K562 (cell line): Measurements from ENCODE around the gene GLIS1. TPM values are rescaled to one million over a fixed set of nuclear protein-coding genes. Genes with fewer than 3 reads are reported as not detected.

ENCODE experiments used
- ATAC-seq: fragments of 200-7000 bp; cut with Tn5 transposase; 3 replicates; pipeline ENCODE4 v1.9.1; 2020; ENCODE audit warnings: moderate library complexity
- BruUV-seq: library from RNA; stranded (reverse); fragments of 400-500 nt; replicated peaks from 2 replicates; lab custom pipeline; 2021; lab: Mats Ljungman, UMichigan
- CTCF ChIA-PET: fragments of 300-600 bp; formaldehyde crosslinking; extraction: SDS; loops from one replicate; lab custom pipeline; 2021; ENCODE audit warnings: low intra/inter-chr PET ratio; lab: Yijun Ruan, JAX
- POLR2A ChIA-PET: fragments of 300-600, 350-650 bp; sonication (Branson Sonifier 250); formaldehyde crosslinking; extraction: SDS; loops from one replicate; lab custom pipeline; 2021; ENCODE audit warnings: antibody characterized with exemption, inconsistent platforms; lab: Yijun Ruan, JAX
- DNase-seq, 4 experiments: peaks; one replicate each; pipeline versions ENCODE4 v3.0.0 to v3.0.0-alpha.2; 2011 to 2018; ENCODE audit warnings: low spot score in 3 of 4, mixed read lengths in 3 of 4; ENCODE audit errors: extremely low read depth in 1 of 4
- FAIRE-seq: peaks from 2 replicates; lab custom pipeline; 2011; peaks lifted over from hg19 to GRCh38; lab: Jason Lieb, UNC
- H2AFZ ChIP-seq: 2 replicates; pipeline ENCODE4 v1.6.0; 2011; ENCODE audit warnings: low read depth, low read length, control low read depth, inconsistent platforms
- H3K27ac ChIP-seq: fragments of 200-600 bp; 3 replicates; pipeline ENCODE4 v1.8.0; 2011; ENCODE audit warnings: low read depth, mild to moderate bottlenecking, control low read depth, inconsistent platforms, low read length, moderate library complexity, mixed read lengths; ENCODE audit errors: extremely low read depth
- H3K27me3 ChIP-seq, 2 experiments: fragments of 300-600 bp in 1 of 2; 2 replicates in 1 of 2; 3 replicates in 1 of 2; pipeline versions ENCODE4 v1.6.0 to v1.8.0; 2011; ENCODE audit warnings: inconsistent platforms in 2 of 2, low read length in 2 of 2, mild to moderate bottlenecking in 1 of 2, mixed read lengths in 1 of 2, moderate library complexity in 1 of 2; ENCODE audit not compliant: control insufficient read depth in 2 of 2, insufficient read depth in 2 of 2
- H3K36me3 ChIP-seq: fragments of 300-600 bp; 3 replicates; pipeline ENCODE4 v1.8.0; 2011; ENCODE audit warnings: mild to moderate bottlenecking, low read length, inconsistent platforms; ENCODE audit not compliant: control insufficient read depth, insufficient read depth
- H3K4me1 ChIP-seq, 2 experiments: fragments of 200-600 bp in 1 of 2; replicated peaks in 1 of 2; 2 replicates in 1 of 2; 3 replicates in 1 of 2; pipeline versions ENCODE4 v1.5.1 to v1.8.0; 2011; ENCODE audit warnings: inconsistent platforms in 2 of 2, low read length in 2 of 2, mild to moderate bottlenecking in 1 of 2, mixed read lengths in 1 of 2, moderate library complexity in 1 of 2; ENCODE audit not compliant: control insufficient read depth in 2 of 2, insufficient read depth in 2 of 2
- H3K4me2 ChIP-seq: 2 replicates; pipeline ENCODE4 v1.6.1; 2011; ENCODE audit warnings: low read length, control low read depth, inconsistent platforms, mixed read lengths; ENCODE audit not compliant: insufficient read depth
- H3K4me3 ChIP-seq: fragments of 200-600 bp; sonication (generic), shearing (Covaris generic); 2 replicates; pipeline ENCODE4 v1.5.1; 2016; ENCODE audit warnings: control low read depth, inconsistent platforms
- H3K79me2 ChIP-seq: fragments of 200-600 bp; 3 replicates; pipeline ENCODE4 v1.8.0; 2011; ENCODE audit warnings: low read length, inconsistent platforms; ENCODE audit not compliant: control insufficient read depth, insufficient read depth
- H3K9ac ChIP-seq, 2 experiments: 2 replicates each; pipeline versions ENCODE4 v1.6.0 to v1.6.1; 2011; ENCODE audit warnings: low read depth in 2 of 2, low read length in 2 of 2, control low read depth in 1 of 2, inconsistent platforms in 1 of 2, mild to moderate bottlenecking in 1 of 2, mixed read lengths in 1 of 2; ENCODE audit not compliant: insufficient read depth in 1 of 2
- H3K9me1 ChIP-seq: one replicate; pipeline ENCODE4 v1.6.0; 2011; ENCODE audit warnings: inconsistent platforms, mild to moderate bottlenecking, low read length, moderate library complexity; ENCODE audit not compliant: control insufficient read depth, insufficient read depth
- H3K9me3 ChIP-seq: replicated peaks from 2 replicates; pipeline ENCODE4 v1.5.1; 2011; ENCODE audit warnings: low read depth, low read length, inconsistent platforms; ENCODE audit not compliant: control insufficient read depth, insufficient read depth
- H4K20me1 ChIP-seq: replicated peaks from 2 replicates; pipeline ENCODE4 v1.6.1; 2011; ENCODE audit warnings: low read length, inconsistent platforms, mixed read lengths; ENCODE audit not compliant: control insufficient read depth, insufficient read depth
- BMI1 ChIP-seq: fragments of 150-350 bp; IDR thresholded peaks from 2 replicates; pipeline ENCODE4 v1.6.1; 2014; ENCODE audit warnings: low read length
- FOS ChIP-seq: IDR thresholded peaks from 3 replicates; pipeline ENCODE4 v1.6.1; 2011; ENCODE audit not compliant: insufficient read length; ENCODE audit errors: extremely low read depth
- FOXJ3 ChIP-seq: sonication (generic); formaldehyde crosslinking; IDR thresholded peaks from 2 replicates; pipeline ENCODE4 v1.4.0; 2020; ENCODE audit warnings: mild to moderate bottlenecking, missing genetic modification reagents
- FOXK2 ChIP-seq, 2 experiments: fragments of 450-650 bp; IDR thresholded peaks in 1 of 2; conservative IDR thresholded peaks in 1 of 2; 2 replicates each; pipeline ENCODE4 v1.6.1; 2016; ENCODE audit warnings: low read depth in 2 of 2, mild to moderate bottlenecking in 1 of 2
- FOXM1 ChIP-seq, 2 experiments: fragments of 450-650 bp in 1 of 2; sonication (generic) in 1 of 2; formaldehyde crosslinking in 1 of 2; IDR thresholded peaks; 2 replicates each; pipeline versions ENCODE4 v1.6.1 to v1.9.0; 2017 to 2022; ENCODE audit warnings: low read depth in 2 of 2, mild to moderate bottlenecking in 2 of 2, missing genetic modification reagents in 1 of 2, moderate library complexity in 1 of 2
- KLF6 ChIP-seq: fragments of 250-450 bp; sonication (Bioruptor Pico); IDR thresholded peaks from 2 replicates; pipeline ENCODE4 v1.4.0; 2020; ENCODE audit warnings: mild to moderate bottlenecking, moderate library complexity, borderline replicate concordance
- MTA1 ChIP-seq: fragments of 450-650 bp; IDR thresholded peaks from 2 replicates; pipeline ENCODE4 v1.6.1; 2017; ENCODE audit warnings: borderline replicate concordance
- NONO ChIP-seq, 2 experiments: fragments of 200-400 bp in 1 of 2; fragments of 450-650 bp in 1 of 2; formaldehyde crosslinking in 1 of 2; IDR thresholded peaks; 2 replicates each; pipeline ENCODE4 v1.6.1; 2017; ENCODE audit warnings: low read depth in 2 of 2, mild to moderate bottlenecking in 2 of 2, moderate library complexity in 2 of 2, low read length in 1 of 2
- RAD21 ChIP-seq, 2 experiments: fragments of 250-450 bp in 1 of 2; fragments of 450-650 bp in 1 of 2; sonication (Bioruptor Pico) in 1 of 2; formaldehyde crosslinking in 1 of 2; IDR thresholded peaks in 1 of 2; conservative IDR thresholded peaks in 1 of 2; 2 replicates each; pipeline versions ENCODE4 v1.4.0 to v1.8.0; 2020 to 2022; ENCODE audit warnings: mild to moderate bottlenecking in 2 of 2, moderate library complexity in 1 of 2
- SREBF1 ChIP-seq: fragments of 150-350 bp; IDR thresholded peaks from 2 replicates; pipeline ENCODE4 v1.6.1; 2014; ENCODE audit warnings: antibody characterized with exemption, low read depth, low read length, borderline replicate concordance
- TCFL5 ChIP-seq: fragments of 250-450 bp; sonication (Bioruptor Pico); conservative IDR thresholded peaks from 2 replicates; pipeline ENCODE4 v1.6.1; 2021; ENCODE audit warnings: mild to moderate bottlenecking, moderate library complexity, matching md5 sums
- ZFP91 ChIP-seq: sonication (generic); formaldehyde crosslinking; IDR thresholded peaks from 2 replicates; pipeline ENCODE4 v1.8.0; 2022; ENCODE audit warnings: mild to moderate bottlenecking, missing genetic modification reagents
- ZNF445 ChIP-seq: fragments of 250-450 bp; sonication (Bioruptor Pico); IDR thresholded peaks from 2 replicates; pipeline ENCODE4 v1.4.0; 2020; ENCODE audit warnings: low read depth, mild to moderate bottlenecking, moderate library complexity
- ZNF699 ChIP-seq: fragments of 250-450 bp; sonication (Bioruptor Pico); IDR thresholded peaks from 2 replicates; pipeline ENCODE4 v1.8.0; 2021; ENCODE audit warnings: mild to moderate bottlenecking, moderate library complexity; ENCODE audit not compliant: insufficient replicate concordance
- WGBS: fragments of 100-300 bp; shearing (Covaris generic); methylation state at CpG from one replicate; pipeline ENCODE4 v1.1.6; 2016; ENCODE audit warnings: low coverage, mixed read lengths; ENCODE audit not compliant: insufficient coverage; ENCODE audit errors: missing lambda C conversion rate; 5-methylcytosine and 5-hydroxymethylcytosine counted together
- in situ Hi-C: fragments of 300-500 bp; cut with MboI; formaldehyde crosslinking; loops from 4 replicates; pipeline ENCODE4 v1.15.0; 2018; ENCODE audit warnings: inconsistent platforms, mixed read lengths
- intact Hi-C: fragments of 100-400 bp; cut with micrococcal nuclease; formaldehyde crosslinking; loops from 2 replicates; pipeline ENCODE4 v1.14.2; 2022
- polyA plus RNA-seq, 8 experiments: library from polyadenylated mRNA; depleted of rRNA in 4 of 8; stranded (reverse) in 5 of 8; unstranded in 3 of 8; fragments of >200 nt; fragmentation: Nextera tagmentation in 2 of 8; fragmentation: Illumina TruSeq in 1 of 8; extraction: Ambion mirVana in 2 of 8; extraction: Trizol in 1 of 8; gene quantifications; 2 replicates each; pipeline versions ENCODE4 v1.2.1 to v1.2.3, GENCODE V29; 2011 to 2014; ENCODE audit warnings: inconsistent platforms in 1 of 8, missing spikeins in 1 of 8
- total RNA-seq, 7 experiments: library from RNA; depleted of rRNA in 6 of 7; stranded (reverse); fragments of >200 nt in 6 of 7; fragmentation: Illumina TruSeq in 2 of 7; extraction: Trizol in 2 of 7; gene quantifications; 2 replicates each; pipeline versions ENCODE4 v1.2.1 to v1.2.3, GENCODE V29; 2011 to 2021; ENCODE audit warnings: low replicate concordance in 1 of 7
- TF ChIP-seq, protein P1 (sequence below), 2 experiments: fragments of 450-650 bp; IDR thresholded peaks; 2 replicates each; pipeline ENCODE4 v1.6.1; 2018; ENCODE audit warnings: mild to moderate bottlenecking in 2 of 2, low read depth in 1 of 2; ENCODE audit not compliant: partially characterized antibody in 2 of 2
- TF ChIP-seq, protein P2 (sequence below): sonication (generic); formaldehyde crosslinking; IDR thresholded peaks from 2 replicates; pipeline ENCODE4 v1.8.0; 2022; ENCODE audit warnings: missing genetic modification reagents, mild to moderate bottlenecking, borderline replicate concordance

Gene GLIS1
- total and polyA plus RNA-seq, 9 of the 15 experiments (the other 6 are each of a cell fraction or from before 2014, with no cell fraction given), result not detected

DNA sequence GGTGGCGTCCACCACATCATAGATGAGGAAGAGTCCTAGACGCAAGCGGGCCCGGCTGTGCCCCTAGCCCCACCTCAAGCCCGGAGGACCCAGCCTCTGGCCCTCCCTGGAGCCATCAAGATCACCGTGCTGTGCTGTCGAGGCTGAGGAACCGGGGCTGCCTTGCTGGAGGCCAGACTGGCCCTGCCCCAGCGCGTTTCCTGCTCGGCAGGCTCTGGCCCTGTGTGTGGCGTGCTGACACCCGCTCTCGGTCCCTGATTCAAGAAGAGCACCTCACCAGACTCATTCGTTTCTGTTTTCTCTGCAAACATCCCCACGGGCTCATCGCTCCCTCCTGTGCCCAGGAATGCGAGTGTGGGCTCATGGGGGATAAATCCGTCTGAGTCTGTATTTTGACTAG lies 51.1 kb downstream of the GLIS1 start:
- H3K9ac ChIP-seq, result no peak overlapping the region
- H3K27me3 ChIP-seq, result peaks cover 59 to 96% of the 10 kb centered on the region in 2 experiments
- POLR2A ChIA-PET, result interaction anchor here (0.6 kb wide), 1 partner anchor 311 kb away, joined by 3 read pairs; no protein-coding TSS in a partner anchor
- no peaks in the 10 kb centered on the region for H3K9me1 ChIP-seq
- intact Hi-C loops, result no loop called here
- ATAC-seq, result peak; percentile 5; the same call in 1 of the 3 replicates
- H3K27ac ChIP-seq, result no peak overlapping the region
- WGBS, result 4% methylated on average over 19 of the region's 19 CpGs
- no peaks in the 10 kb centered on the region for H3K79me2 ChIP-seq
- H3K4me2 ChIP-seq, result no peak overlapping the region
- peaks cover 30% of the 10 kb centered on the region for H4K20me1 ChIP-seq
- no peak for FAIRE-seq
- in situ Hi-C loops, result no loop called here
- CTCF ChIA-PET, result no interaction called here
- no peak overlapping the region for H2AFZ ChIP-seq
- no peak overlapping the region for H3K4me3 ChIP-seq
- H3K36me3 ChIP-seq, result no peaks in the 10 kb centered on the region
- H3K9me3 ChIP-seq, result no peaks in the 10 kb centered on the region
- no peak for DNase-seq
- H3K4me1 ChIP-seq, result peaks cover 2 to 16% of the 10 kb centered on the region in 2 experiments; a peak in 2 of 5 replicates
- BruUV-seq, result no TSS peak
- no peak for TF ChIP-seq KLF6 (CRISPR knock-in tag)
- TF ChIP-seq FOXJ3 (CRISPR knock-in tag), result no peak
- no peak for TF ChIP-seq ZFP91 (CRISPR knock-in tag)
- TF ChIP-seq, protein P1, sequence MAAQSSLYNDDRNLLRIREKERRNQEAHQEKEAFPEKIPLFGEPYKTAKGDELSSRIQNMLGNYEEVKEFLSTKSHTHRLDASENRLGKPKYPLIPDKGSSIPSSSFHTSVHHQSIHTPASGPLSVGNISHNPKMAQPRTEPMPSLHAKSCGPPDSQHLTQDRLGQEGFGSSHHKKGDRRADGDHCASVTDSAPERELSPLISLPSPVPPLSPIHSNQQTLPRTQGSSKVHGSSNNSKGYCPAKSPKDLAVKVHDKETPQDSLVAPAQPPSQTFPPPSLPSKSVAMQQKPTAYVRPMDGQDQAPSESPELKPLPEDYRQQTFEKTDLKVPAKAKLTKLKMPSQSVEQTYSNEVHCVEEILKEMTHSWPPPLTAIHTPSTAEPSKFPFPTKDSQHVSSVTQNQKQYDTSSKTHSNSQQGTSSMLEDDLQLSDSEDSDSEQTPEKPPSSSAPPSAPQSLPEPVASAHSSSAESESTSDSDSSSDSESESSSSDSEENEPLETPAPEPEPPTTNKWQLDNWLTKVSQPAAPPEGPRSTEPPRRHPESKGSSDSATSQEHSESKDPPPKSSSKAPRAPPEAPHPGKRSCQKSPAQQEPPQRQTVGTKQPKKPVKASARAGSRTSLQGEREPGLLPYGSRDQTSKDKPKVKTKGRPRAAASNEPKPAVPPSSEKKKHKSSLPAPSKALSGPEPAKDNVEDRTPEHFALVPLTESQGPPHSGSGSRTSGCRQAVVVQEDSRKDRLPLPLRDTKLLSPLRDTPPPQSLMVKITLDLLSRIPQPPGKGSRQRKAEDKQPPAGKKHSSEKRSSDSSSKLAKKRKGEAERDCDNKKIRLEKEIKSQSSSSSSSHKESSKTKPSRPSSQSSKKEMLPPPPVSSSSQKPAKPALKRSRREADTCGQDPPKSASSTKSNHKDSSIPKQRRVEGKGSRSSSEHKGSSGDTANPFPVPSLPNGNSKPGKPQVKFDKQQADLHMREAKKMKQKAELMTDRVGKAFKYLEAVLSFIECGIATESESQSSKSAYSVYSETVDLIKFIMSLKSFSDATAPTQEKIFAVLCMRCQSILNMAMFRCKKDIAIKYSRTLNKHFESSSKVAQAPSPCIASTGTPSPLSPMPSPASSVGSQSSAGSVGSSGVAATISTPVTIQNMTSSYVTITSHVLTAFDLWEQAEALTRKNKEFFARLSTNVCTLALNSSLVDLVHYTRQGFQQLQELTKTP (IDR thresholded peaks at IDR 0.05; ENCODE audit: low read depth in 1 of 2, partially characterized antibody in 2 of 2), result no peak
- TF ChIP-seq RAD21 (CRISPR knock-in tag; conservative IDR thresholded peaks at IDR 0.05 in 1 of 2, IDR thresholded peaks at IDR 0.05 in 1 of 2), result no peak
- TF ChIP-seq ZNF699 (CRISPR knock-in tag), result no peak
- TF ChIP-seq TCFL5 (CRISPR knock-in tag), result no peak
- no peak for TF ChIP-seq ZNF445 (CRISPR knock-in tag)
- TF ChIP-seq BMI1, result no peak
- no peak for TF ChIP-seq FOS
- no peak for TF ChIP-seq NONO (IDR thresholded peaks at IDR 0.05; ENCODE audit: low read depth in 2 of 2, low read length in 1 of 2)
- TF ChIP-seq, protein P2, sequence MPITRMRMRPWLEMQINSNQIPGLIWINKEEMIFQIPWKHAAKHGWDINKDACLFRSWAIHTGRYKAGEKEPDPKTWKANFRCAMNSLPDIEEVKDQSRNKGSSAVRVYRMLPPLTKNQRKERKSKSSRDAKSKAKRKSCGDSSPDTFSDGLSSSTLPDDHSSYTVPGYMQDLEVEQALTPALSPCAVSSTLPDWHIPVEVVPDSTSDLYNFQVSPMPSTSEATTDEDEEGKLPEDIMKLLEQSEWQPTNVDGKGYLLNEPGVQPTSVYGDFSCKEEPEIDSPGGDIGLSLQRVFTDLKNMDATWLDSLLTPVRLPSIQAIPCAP (CRISPR knock-in tag), result no peak
- no peak for TF ChIP-seq FOXM1 (IDR thresholded peaks at IDR 0.05; ENCODE audit: low read depth)
- no peak for TF ChIP-seq FOXM1 (CRISPR knock-in tag; IDR thresholded peaks at IDR 0.05; ENCODE audit: low read depth)
- no peak for TF ChIP-seq FOXK2 (conservative IDR thresholded peaks at IDR 0.05 in 1 of 2, IDR thresholded peaks at IDR 0.05 in 1 of 2; ENCODE audit: low read depth in 2 of 2)
- TF ChIP-seq MTA1, result no peak
- TF ChIP-seq SREBF1, result no peak
